Measurements from ENCODE around the gene CAP1.

DNA sequence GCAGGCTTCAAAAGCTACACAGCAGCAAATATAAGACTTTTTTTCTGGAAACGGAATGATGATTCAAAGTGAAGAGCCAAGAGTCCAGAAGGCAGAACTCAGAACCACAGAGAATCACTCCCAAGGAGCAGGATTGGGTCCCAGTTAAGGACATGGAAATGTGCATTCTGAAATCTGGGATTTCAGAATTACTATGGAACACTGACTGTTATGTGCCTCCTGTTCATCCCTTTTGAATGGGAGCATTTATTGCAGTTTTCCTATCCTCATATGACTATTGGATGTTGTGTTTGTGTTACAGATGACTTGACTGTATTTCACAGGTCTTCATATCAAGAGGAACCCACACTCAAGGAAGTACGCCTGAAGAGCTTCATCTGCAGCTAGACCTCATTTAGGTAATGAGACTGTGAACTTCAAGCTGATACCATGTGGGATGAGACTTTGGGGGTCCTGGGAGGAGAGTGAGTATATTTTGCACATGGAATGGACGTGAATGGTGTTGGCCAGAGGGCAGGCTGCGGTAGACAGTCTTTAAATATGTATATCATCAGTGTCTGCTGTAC is 17.1 kb upstream of the CAP1 start:
- TF ChIP-seq, protein P1, sequence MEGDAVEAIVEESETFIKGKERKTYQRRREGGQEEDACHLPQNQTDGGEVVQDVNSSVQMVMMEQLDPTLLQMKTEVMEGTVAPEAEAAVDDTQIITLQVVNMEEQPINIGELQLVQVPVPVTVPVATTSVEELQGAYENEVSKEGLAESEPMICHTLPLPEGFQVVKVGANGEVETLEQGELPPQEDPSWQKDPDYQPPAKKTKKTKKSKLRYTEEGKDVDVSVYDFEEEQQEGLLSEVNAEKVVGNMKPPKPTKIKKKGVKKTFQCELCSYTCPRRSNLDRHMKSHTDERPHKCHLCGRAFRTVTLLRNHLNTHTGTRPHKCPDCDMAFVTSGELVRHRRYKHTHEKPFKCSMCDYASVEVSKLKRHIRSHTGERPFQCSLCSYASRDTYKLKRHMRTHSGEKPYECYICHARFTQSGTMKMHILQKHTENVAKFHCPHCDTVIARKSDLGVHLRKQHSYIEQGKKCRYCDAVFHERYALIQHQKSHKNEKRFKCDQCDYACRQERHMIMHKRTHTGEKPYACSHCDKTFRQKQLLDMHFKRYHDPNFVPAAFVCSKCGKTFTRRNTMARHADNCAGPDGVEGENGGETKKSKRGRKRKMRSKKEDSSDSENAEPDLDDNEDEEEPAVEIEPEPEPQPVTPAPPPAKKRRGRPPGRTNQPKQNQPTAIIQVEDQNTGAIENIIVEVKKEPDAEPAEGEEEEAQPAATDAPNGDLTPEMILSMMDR (conservative IDR thresholded peaks at IDR 0.05; ENCODE audit: low read depth, low read length): no peak
- TF ChIP-seq, protein P2, sequence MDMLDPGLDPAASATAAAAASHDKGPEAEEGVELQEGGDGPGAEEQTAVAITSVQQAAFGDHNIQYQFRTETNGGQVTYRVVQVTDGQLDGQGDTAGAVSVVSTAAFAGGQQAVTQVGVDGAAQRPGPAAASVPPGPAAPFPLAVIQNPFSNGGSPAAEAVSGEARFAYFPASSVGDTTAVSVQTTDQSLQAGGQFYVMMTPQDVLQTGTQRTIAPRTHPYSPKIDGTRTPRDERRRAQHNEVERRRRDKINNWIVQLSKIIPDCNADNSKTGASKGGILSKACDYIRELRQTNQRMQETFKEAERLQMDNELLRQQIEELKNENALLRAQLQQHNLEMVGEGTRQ (IDR thresholded peaks at IDR 0.05; ENCODE audit: low read depth, low read length): no peak
- TF ChIP-seq, protein P3, sequence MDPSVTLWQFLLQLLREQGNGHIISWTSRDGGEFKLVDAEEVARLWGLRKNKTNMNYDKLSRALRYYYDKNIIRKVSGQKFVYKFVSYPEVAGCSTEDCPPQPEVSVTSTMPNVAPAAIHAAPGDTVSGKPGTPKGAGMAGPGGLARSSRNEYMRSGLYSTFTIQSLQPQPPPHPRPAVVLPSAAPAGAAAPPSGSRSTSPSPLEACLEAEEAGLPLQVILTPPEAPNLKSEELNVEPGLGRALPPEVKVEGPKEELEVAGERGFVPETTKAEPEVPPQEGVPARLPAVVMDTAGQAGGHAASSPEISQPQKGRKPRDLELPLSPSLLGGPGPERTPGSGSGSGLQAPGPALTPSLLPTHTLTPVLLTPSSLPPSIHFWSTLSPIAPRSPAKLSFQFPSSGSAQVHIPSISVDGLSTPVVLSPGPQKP (IDR thresholded peaks at IDR 0.05; ENCODE audit: borderline replicate concordance, low read depth, low read length): no peak
- no peak for TF ChIP-seq POLR2A (IDR thresholded peaks at IDR 0.05; ENCODE audit: low read depth, low read length)
- TF ChIP-seq MAZ (IDR thresholded peaks at IDR 0.05; ENCODE audit: borderline replicate concordance, low read depth, low read length): no peak
- TF ChIP-seq CEBPB (IDR thresholded peaks at IDR 0.05; ENCODE audit: low read depth, low read length): no peak
- TF ChIP-seq RAD21 (IDR thresholded peaks at IDR 0.05; ENCODE audit: low read length): no peak
- no peak for TF ChIP-seq SMC3 (IDR thresholded peaks at IDR 0.05; ENCODE audit: low read depth, low read length)
- TF ChIP-seq RCOR1 (IDR thresholded peaks at IDR 0.05; ENCODE audit: insufficient replicate concordance, low read length): no peak
- TF ChIP-seq BHLHE40 (IDR thresholded peaks at IDR 0.05; ENCODE audit: low read depth, low read length): no peak
- no peak for TF ChIP-seq MAFK (IDR thresholded peaks at IDR 0.05; ENCODE audit: low read depth, low read length)
- TF ChIP-seq FOS (IDR thresholded peaks at IDR 0.05; ENCODE audit: low read depth, low read length): no peak
